GM10847 (cell line): ENCODE data around the gene HLF.

Source experiments
- POLR2A ChIP-seq: IDR thresholded peaks from 2 replicates; pipeline ENCODE4 v1.6.1; 2011; ENCODE audit not compliant: insufficient read length; ENCODE audit errors: extremely low read depth

Gene HLF

DNA sequence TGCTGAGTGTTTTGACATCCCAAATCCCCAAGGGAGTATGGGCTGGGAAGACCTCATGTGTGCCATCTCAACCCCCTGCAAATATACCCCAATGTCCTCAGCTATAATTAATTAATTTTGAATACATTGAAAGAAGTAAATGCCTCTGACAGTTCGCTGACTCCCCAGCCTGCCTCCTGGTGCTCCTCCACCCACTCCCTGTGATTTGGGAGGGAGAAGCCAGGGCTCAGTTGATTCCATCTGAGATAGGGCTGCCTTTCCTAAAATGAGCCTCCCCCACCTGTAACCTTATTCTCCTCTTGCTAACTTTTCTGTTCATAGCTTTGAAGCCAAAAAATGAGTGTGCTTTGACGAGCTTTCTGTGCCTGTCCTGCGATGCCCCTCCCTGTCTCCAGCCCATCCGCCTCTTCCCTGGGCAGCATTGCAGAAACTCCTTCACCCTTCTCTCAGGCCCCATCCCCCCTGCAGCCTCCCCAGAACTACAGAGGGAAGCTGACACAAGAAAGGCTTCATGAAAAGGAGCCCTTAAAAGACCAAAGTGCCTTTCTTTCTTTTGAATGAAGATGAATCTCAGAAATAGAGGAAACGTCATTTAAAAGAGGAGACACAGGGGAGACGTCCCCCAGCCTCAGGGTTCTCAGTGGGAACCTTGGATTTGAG is 70.3 kb downstream of the HLF start:
- no peak for TF ChIP-seq POLR2A

- TF ChIP-seq POLR2A, result no peak
Observed at GRCh38 chr17:55335625-55336024, 70.9 kb downstream of the HLF start.

DNA sequence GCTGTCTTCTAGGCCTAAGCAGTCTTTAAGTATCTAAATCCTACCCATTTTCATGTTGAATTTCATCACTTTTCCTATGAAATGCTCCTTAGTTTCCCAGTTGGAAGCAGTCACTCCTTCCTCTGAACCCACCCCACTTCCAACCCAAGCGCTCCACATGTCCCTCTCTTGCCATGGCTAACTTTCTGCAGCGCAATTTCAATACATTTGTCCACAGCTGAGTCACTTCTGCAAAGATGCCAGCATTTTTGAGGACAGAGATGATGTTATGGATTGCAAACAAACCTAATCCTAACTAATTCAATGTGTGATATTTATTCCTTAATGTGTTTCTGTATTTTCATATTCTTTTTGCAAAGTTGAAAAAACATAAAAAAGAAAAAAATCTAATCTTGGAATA is 71.7 kb downstream of the HLF start:
- no peak for TF ChIP-seq POLR2A

GRCh38 chr17:55340176-55340575 is 75.4 kb downstream of the HLF start:
- TF ChIP-seq POLR2A, result no peak

- TF ChIP-seq POLR2A, result no peak
Observed at GRCh38 chr17:55340686-55341085, 75.9 kb downstream of the HLF start.

- no peak for TF ChIP-seq POLR2A
Observed at GRCh38 chr17:55341432-55341831, 76.7 kb downstream of the HLF start.

GRCh38 chr17:55342800-55343585 is 78.2 kb downstream of the HLF start:
- no peak for TF ChIP-seq POLR2A

GRCh38 chr17:55343900-55344513 is 79.2 kb downstream of the HLF start:
- no peak for TF ChIP-seq POLR2A

DNA sequence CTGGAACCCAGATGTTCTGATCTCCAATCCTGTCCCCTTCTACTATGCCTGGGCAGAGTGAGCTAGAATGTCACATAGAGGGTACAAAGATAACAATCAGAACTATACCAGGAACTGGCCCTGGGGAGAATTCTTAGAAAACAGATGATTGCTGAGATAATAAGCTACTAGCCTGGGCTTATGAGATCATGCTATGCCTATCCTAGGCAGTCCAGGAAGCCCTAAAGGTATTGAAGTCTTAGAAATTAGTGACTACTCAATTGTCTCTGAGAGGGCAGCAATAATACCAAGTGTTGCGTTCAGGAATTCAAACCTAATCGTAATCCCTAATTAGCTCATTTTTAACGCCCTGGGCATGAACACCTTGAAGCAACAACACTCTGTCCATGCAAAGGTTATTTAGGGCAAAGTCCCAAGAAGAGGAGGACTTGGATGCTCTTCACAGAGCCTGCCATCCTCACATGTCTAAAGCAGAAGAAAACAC is 79.8 kb downstream of the HLF start:
- no peak for TF ChIP-seq POLR2A

GRCh38 chr17:55345132-55345531 is 80.4 kb downstream of the HLF start:
- TF ChIP-seq POLR2A, result no peak

GRCh38 chr17:55346658-55347057 is 81.9 kb downstream of the HLF start:
- TF ChIP-seq POLR2A, result no peak

GRCh38 chr17:55347341-55347740 is 82.6 kb downstream of the HLF start:
- TF ChIP-seq POLR2A, result no peak

- no peak for TF ChIP-seq POLR2A
Observed at GRCh38 chr17:55348749-55349354, 84.1 kb downstream of the HLF start.

- no peak for TF ChIP-seq POLR2A
Observed at GRCh38 chr17:55350825-55351205, 86.1 kb downstream of the HLF start.

- no peak for TF ChIP-seq POLR2A
Observed at GRCh38 chr17:55351226-55351625, 86.5 kb downstream of the HLF start.

DNA sequence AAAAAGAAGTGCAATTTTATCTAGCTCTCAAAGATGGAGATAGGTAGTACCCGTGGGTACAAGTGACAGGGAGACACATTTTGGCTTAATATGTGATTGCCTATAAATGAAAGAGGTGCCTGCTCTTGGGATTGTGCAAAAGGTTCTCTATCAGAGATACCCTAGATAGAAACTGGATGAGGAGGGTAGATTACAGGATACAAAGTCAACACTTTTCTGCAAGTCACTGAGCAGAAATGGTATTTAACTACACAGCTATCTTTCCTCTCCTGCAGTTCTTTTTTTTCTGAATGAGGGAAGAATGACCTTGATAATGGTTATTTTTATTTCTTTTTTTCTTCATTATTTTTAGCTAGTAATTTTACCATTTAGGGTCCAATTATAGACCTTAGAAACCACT is 89.2 kb downstream of the HLF start:
- TF ChIP-seq POLR2A, result no peak
